Activated CD8-positive, alpha-beta memory T cell treated with anti-CD3 and anti-CD28 coated beads, Interleukin-2, amount 50 U/mL, for 1 hour (primary cell): Measurements from ENCODE around the gene HNRNPLL.
"Not testable (repeated sequence)": the region's sequence is repeated elsewhere in the genome, so short reads cannot be mapped to it uniquely, and the experiment has no call there.

Experiments
- DNase-seq: peaks from one replicate; pipeline ENCODE4 v3.0.0-alpha.2; 2020; ENCODE audit errors: extremely low read depth

HNRNPLL gene

GRCh38 chr2:38619458-38620164, 16.9 kb upstream of the HNRNPLL start:
- DNase-seq = no peak

GRCh38 chr2:38617301-38617700, 14.6 kb upstream of the HNRNPLL start:
- DNase-seq = no peak

- DNase-seq = no peak
Measured at GRCh38 chr2:38615237-38615636, 12.5 kb upstream of the HNRNPLL start.

GRCh38 chr2:38613849-38614213, 11.1 kb upstream of the HNRNPLL start:
- DNase-seq = no peak

- DNase-seq = no peak
Measured at GRCh38 chr2:38613126-38613848, 10.6 kb upstream of the HNRNPLL start.

- no peak for DNase-seq
Measured at GRCh38 chr2:38610851-38611801, 8.4 kb upstream of the HNRNPLL start.

GRCh38 chr2:38609246-38609645, 6.5 kb upstream of the HNRNPLL start:
- not testable (repeated sequence) for DNase-seq

GRCh38 chr2:38608755-38609154, 6.0 kb upstream of the HNRNPLL start:
- DNase-seq = no peak

- no peak for DNase-seq
Measured at GRCh38 chr2:38605298-38605830, 2.6 kb upstream of the HNRNPLL start.

GRCh38 chr2:38603402-38604290, 918 bp upstream of the HNRNPLL start:
- peak; percentile 42 for DNase-seq

GRCh38 chr2:38602136-38602731, 494 bp downstream of the HNRNPLL start:
- DNase-seq = no peak

- no peak for DNase-seq
Measured at GRCh38 chr2:38601463-38602135, 1.1 kb downstream of the HNRNPLL start.

- no peak for DNase-seq
Measured at GRCh38 chr2:38600921-38601455, 1.7 kb downstream of the HNRNPLL start.

- no peak for DNase-seq
Measured at GRCh38 chr2:38600242-38600891, 2.4 kb downstream of the HNRNPLL start.

GRCh38 chr2:38599706-38600105, 3.0 kb downstream of the HNRNPLL start:
- DNase-seq = no peak

GRCh38 chr2:38598991-38599295, 3.8 kb downstream of the HNRNPLL start:
- DNase-seq = no peak

GRCh38 chr2:38598200-38598990, 4.3 kb downstream of the HNRNPLL start:
- no peak for DNase-seq

GRCh38 chr2:38597115-38597514, 5.6 kb downstream of the HNRNPLL start:
- no peak for DNase-seq

GRCh38 chr2:38596229-38596628, 6.5 kb downstream of the HNRNPLL start:
- DNase-seq = no peak
